ENCODE data around the gene MRPL28. TPM values are rescaled to one million over a fixed set of nuclear protein-coding genes. Genes with fewer than 3 reads are reported as not detected.

MRPL28 gene
- total and polyA plus RNA-seq, 4 donors = 31.9 to 98.9 (median 77.2) TPM

GRCh38 chr16:381012-381788 lies 10.9 kb upstream of the MRPL28 start:
- H3K4me3 ChIP-seq = peak overlapping the region; percentile 71
- peaks cover 0 to 16% (median under 1%) of the 10 kb centered on the region in 4 donors for H3K36me3 ChIP-seq (ENCODE audit: control insufficient read depth in 4 of 4, insufficient read depth in 4 of 4, low read length in 4 of 4)
- ATAC-seq (ENCODE audit: insufficient read depth, low FRiP score) (peak; percentile 6), DNase-seq (peak in 2 of 3 donors; percentile 23 to 41)
- peaks cover 0 to 23% (median 4%) of the 10 kb centered on the region in 5 donors for H3K4me1 ChIP-seq (ENCODE audit: control insufficient read depth in 5 of 5, insufficient read depth in 5 of 5, low read length in 5 of 5)
- TF ChIP-seq CTCF (IDR thresholded peaks at IDR 0.05; ENCODE audit: control extremely low read depth, extremely low read depth) = no peak
- no peaks in the 10 kb centered on the region for H3K27me3 ChIP-seq (ENCODE audit: control insufficient read depth in 3 of 3, insufficient read depth in 3 of 3, low read length in 2 of 3)
- H3K27ac ChIP-seq (ENCODE audit: low read depth in 1 of 2, low read length in 1 of 2) = peak overlapping the region; percentile 61 to 75
- H3K9ac ChIP-seq (ENCODE audit: insufficient read depth in 1 of 2, low read length in 2 of 2) = no peak overlapping the region
- no peaks in the 10 kb centered on the region for H3K9me3 ChIP-seq (ENCODE audit: control insufficient read depth in 4 of 4, insufficient read depth in 3 of 4, low read length in 3 of 4)
- WGBS, 2 donors = 1% methylated on average over 30 to 73 of the region's 73 CpGs

GRCh38 chr16:380762-381011 lies 10.3 kb upstream of the MRPL28 start:
- DNase-seq = no peak
- Histone ChIP-seq H3K36me3 (ENCODE audit: control insufficient read depth in 4 of 4, insufficient read depth in 4 of 4, low read length in 4 of 4) (peaks cover 0 to 21% (median 3%) of the 10 kb centered on the region in 4 donors), H3K27ac (ENCODE audit: low read depth in 1 of 2, low read length in 1 of 2) (peak overlapping the region in 1 of 2 donors; percentile 75), H3K4me3 (peak overlapping the region; percentile 71), H3K9ac (ENCODE audit: insufficient read depth in 1 of 2, low read length in 2 of 2) (no peak overlapping the region), H3K4me1 (ENCODE audit: control insufficient read depth in 5 of 5, insufficient read depth in 5 of 5, low read length in 5 of 5) (peaks cover 0 to 23% (median 4%) of the 10 kb centered on the region in 5 donors), H3K27me3 (ENCODE audit: control insufficient read depth in 3 of 3, insufficient read depth in 3 of 3, low read length in 2 of 3) (no peaks in the 10 kb centered on the region), H3K9me3 (ENCODE audit: control insufficient read depth in 4 of 4, insufficient read depth in 3 of 4, low read length in 3 of 4) (no peaks in the 10 kb centered on the region)
- no peak for ATAC-seq (ENCODE audit: insufficient read depth, low FRiP score)
- WGBS, 2 donors = 3 to 5% methylated on average over 12 of the region's 12 CpGs
- TF ChIP-seq CTCF (IDR thresholded peaks at IDR 0.05; ENCODE audit: control extremely low read depth, extremely low read depth) = no peak

- no peak overlapping the region for H3K9ac ChIP-seq (ENCODE audit: insufficient read depth in 1 of 2, low read length in 2 of 2)
- ATAC-seq (ENCODE audit: insufficient read depth, low FRiP score) (no peak), DNase-seq (no peak)
- no peak overlapping the region for H3K4me3 ChIP-seq
- no peaks in the 10 kb centered on the region for H3K9me3 ChIP-seq (ENCODE audit: control insufficient read depth in 4 of 4, insufficient read depth in 3 of 4, low read length in 3 of 4)
- H3K27ac ChIP-seq (ENCODE audit: low read depth in 1 of 2, low read length in 1 of 2) = peak overlapping the region in 1 of 2 donors; percentile 67
- peaks cover 0 to 23% (median 4%) of the 10 kb centered on the region in 5 donors for H3K4me1 ChIP-seq (ENCODE audit: control insufficient read depth in 5 of 5, insufficient read depth in 5 of 5, low read length in 5 of 5)
- peaks cover 0 to 24% (median 3%) of the 10 kb centered on the region in 4 donors for H3K36me3 ChIP-seq (ENCODE audit: control insufficient read depth in 4 of 4, insufficient read depth in 4 of 4, low read length in 4 of 4)
- WGBS, 2 donors = 78 to 80% methylated on average over 27 of the region's 27 CpGs
- TF ChIP-seq CTCF (IDR thresholded peaks at IDR 0.05; ENCODE audit: control extremely low read depth, extremely low read depth) = no peak
- no peaks in the 10 kb centered on the region for H3K27me3 ChIP-seq (ENCODE audit: control insufficient read depth in 3 of 3, insufficient read depth in 3 of 3, low read length in 2 of 3)
Measured at GRCh38 chr16:379961-380761, 9.8 kb upstream of the MRPL28 start.
